GM12874 (cell line): ENCODE data around the gene FARS2.

Experiments
- TF ChIP-seq, protein P1 (sequence below): IDR thresholded peaks from 2 replicates; pipeline ENCODE4 v1.5.1; 2011; ENCODE audit warnings: low read depth, mild to moderate bottlenecking, control low read depth, low read length, moderate library complexity; ENCODE audit not compliant: insufficient read depth

FARS2 gene

DNA sequence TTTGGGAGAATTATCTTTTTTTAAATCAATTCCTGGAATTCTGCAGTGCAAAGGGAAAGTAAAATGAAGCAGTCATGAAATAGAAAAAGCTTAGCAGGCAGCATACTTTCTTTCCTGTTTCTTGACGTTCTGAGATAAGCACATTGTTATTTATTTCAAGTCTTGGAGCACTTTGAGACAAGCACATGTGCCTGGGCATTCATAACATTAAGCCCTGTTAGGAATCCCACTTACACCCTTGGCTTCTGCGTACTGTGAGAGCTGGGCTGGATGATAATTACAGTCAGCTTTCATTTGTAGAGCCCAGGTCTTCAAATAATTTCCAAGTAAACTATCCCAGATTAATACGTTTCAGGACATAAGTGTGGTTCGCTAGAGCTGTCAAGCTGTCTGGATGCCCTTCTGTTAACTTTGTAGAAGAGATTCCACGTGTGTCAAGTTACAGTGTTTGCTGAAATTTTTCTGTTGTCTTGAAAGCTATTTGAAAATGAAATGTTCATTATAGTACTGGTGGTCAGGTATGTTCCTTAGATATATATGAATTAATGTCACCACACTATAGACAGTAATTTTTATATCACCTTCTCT is 8.9 kb downstream of the FARS2 start:
- TF ChIP-seq, protein P1, sequence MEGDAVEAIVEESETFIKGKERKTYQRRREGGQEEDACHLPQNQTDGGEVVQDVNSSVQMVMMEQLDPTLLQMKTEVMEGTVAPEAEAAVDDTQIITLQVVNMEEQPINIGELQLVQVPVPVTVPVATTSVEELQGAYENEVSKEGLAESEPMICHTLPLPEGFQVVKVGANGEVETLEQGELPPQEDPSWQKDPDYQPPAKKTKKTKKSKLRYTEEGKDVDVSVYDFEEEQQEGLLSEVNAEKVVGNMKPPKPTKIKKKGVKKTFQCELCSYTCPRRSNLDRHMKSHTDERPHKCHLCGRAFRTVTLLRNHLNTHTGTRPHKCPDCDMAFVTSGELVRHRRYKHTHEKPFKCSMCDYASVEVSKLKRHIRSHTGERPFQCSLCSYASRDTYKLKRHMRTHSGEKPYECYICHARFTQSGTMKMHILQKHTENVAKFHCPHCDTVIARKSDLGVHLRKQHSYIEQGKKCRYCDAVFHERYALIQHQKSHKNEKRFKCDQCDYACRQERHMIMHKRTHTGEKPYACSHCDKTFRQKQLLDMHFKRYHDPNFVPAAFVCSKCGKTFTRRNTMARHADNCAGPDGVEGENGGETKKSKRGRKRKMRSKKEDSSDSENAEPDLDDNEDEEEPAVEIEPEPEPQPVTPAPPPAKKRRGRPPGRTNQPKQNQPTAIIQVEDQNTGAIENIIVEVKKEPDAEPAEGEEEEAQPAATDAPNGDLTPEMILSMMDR = no peak

DNA sequence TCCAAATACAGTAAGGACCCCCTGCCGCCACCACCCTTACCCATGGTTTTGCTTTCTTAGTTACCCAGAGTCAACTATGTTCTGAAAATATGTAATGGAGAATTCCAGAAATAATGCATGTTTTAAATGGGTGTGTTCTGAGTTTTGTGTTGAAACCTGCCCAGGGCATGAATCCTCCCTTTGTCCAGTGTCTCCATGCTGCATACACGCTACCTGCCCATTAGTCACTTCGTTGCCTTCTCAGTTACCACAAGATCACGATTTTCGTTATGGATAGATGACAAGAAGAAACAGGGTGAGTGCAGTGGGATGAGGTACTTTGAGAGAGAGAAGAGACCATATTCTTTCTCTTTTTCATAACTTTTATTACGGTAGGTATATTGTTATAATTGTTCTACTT is 10.6 kb downstream of the FARS2 start:
- TF ChIP-seq, protein P1 = no peak

DNA sequence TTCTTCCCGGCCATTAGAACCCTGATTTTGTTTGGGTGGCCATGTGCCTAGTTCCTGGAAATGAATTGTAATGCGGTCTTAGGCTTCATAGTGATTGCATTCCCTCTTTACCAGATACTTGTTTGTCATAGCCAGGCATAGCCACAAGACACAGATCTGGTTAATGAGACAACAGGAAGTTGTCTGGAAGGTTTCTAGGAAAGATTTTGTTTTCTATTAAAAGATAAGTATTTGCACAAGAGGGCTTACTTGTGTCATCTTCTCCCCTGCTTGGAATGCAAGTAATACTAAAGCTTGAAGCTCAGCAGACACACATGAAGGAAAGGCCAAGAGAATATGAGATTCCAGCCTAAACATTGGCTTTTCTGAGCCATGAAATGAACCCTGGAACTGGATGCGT is 12.9 kb downstream of the FARS2 start:
- TF ChIP-seq, protein P1 = no peak

DNA sequence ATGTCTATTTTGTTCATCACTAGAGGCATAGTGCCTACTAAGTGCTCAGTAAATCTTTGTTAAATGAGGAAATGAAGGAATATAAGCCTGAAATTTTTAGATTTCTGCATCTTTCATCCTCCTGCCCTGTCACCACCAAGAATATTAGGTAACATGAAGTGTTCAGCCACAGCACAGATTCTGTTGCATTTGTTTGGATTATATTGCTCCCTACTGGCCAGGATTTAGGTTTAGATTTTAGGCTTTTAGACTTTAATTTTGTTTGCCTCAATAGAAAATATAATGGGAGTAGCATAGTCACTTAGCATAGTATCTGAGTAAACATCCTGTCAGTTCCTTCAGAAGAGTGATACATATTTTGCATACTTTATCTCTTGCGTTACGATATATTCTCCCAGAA is 14.2 kb downstream of the FARS2 start:
- TF ChIP-seq, protein P1 = no peak

- TF ChIP-seq, protein P1 = no peak
Measured at GRCh38 chr6:5276581-5276980, 15.3 kb downstream of the FARS2 start.

DNA sequence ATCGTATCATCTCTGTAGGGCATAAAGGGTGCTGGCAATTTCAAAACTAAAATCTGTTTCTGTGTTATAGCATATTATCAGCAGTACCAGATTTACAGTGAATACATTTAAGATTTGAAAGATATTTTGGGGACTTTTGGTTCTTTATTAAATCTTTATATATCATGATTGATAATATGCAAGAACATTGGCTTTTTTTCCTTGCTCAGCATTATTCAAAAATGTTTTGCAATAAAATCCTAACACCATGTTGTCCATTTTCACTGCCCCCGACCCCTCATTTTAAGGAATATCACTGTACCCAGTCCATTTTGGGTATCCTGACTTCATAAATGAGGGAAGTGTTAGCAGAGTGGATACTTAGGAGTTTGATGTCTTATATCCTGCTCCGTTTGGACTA is 16.3 kb downstream of the FARS2 start:
- TF ChIP-seq, protein P1 = no peak

DNA sequence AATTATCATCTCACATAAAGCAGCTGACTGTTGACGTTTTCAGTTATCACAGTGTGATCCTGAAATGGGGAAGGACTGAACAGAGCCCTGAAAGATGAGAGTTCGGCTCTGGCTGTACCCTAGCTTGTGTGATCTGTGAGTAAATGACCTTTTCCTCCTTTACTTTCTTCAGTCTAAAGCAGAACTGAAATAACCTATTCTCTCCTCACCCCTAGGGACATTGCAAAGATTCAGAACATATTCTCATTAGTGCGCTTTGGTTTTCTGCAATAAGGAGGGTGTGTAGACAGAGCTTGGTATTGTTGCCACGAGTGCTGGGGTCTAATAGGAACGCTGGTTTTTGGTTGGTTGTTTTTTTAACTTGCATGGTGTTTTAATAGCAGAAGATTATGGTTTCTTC is 16.7 kb downstream of the FARS2 start:
- TF ChIP-seq, protein P1 = no peak

DNA sequence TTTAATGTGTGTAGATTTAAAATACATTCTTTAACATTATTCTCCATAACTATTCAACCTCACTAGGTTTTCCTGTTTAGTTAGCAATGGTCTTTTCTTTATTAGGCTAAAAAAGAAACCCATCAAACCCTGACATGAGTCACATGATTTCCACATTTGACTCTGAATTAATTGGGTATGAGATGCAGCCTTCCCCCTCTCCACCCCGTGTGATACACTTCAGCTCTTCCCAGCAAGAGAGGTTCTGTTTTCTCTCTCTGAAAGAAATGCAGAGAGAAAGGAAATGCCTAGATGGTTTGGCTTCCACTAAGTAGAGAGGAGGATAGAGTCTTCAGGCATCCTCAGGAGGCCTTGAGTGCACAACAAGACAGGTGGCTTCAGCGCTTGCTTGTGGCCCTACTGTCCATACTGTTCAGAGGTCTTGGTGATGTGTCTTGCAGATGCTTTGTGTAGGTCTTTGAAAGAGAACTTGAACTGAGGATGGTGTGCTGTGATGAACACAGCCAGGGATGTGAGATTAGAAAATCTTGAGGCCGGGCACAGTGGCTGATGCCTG is 17.3 kb downstream of the FARS2 start:
- TF ChIP-seq, protein P1 = no peak
